ENCODE results near the gene TNS3.

The TNS3 gene

DNA sequence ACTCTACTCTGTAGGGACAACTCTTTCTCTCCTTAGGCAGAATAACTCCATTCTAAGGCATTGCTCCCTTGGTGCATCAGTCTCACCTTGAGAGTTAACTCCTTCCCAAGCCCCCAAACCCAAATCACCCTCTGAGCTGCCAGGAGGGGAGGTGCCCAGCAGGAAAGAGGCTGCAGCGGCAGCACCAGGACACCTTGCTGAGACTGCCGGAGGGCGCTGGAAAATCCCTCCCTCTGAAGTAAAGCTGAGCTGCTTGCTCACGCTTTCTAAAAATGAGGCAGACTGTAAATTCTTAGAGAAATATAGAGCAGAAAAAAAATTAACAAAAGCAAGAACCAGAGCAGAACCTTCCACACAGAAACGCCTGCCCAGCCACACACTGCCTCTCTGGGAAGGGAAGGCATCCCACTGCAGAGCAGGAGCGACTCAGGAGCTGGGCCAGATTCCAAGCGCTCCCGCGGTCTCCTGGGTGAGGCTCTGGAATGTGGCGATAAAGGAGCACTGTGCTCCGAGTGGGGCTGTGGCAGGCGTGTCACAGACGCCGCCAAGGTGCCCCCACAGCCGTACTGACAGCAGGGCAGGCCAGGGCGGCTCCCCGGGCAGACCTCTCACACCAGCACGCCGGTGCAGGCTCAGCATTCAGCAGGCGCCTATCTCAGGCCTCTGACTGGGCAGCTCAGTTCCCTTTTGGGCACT lies 202.1 kb downstream of the TNS3 start:
- no peak for DNase-seq

DNA sequence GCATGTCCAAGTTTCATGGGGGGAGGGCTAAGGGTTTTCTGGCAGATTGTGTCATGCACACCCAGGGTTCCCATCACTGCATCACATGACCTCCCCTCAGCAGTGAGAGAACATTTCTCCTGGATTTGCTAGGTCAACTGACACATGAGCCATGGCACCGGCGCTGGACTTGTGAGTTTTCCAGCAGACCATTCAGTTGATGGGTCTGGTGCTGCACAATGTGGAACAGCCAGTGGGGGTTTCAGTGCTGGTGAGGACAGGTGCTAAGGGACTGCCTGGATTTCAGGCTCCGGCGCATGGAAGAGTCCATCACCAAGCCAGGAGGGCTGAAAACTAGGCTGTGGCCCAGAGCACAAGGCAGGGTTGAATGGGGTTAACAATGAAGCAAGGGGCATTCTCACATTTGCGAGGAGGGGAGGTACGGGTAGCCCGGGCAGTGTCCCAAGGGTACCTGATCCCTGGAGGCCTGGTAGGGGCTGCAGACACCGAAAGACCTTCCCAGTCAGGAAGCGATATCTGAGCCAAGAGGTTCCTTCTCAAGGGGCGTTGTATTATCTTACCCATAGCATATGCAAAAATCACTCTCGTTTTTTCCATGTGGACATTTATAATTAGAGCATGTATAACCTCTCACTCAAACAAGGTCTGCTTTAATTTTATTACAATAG lies 203.0 kb downstream of the TNS3 start:
- DNase-seq = no peak

DNA sequence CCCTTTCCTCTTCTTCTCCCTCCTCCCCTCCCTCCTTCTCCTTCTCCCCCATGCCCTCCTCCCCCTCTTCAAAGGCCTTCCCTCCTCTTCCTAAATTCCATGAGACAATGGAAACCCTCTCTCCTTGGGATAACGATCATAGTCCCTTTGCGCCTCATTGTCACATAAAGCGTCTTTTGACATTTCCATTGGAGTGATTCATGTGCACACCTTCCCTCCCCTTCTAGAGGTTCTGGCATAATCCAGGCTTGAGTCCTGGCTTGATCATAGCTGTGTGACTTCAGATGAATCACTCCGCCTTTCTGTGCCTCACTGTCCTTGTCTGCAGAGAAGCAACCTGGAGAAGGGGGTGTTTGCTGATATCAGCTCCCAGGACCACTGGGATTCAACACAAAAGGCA lies 204.2 kb downstream of the TNS3 start:
- no peak for DNase-seq

DNA sequence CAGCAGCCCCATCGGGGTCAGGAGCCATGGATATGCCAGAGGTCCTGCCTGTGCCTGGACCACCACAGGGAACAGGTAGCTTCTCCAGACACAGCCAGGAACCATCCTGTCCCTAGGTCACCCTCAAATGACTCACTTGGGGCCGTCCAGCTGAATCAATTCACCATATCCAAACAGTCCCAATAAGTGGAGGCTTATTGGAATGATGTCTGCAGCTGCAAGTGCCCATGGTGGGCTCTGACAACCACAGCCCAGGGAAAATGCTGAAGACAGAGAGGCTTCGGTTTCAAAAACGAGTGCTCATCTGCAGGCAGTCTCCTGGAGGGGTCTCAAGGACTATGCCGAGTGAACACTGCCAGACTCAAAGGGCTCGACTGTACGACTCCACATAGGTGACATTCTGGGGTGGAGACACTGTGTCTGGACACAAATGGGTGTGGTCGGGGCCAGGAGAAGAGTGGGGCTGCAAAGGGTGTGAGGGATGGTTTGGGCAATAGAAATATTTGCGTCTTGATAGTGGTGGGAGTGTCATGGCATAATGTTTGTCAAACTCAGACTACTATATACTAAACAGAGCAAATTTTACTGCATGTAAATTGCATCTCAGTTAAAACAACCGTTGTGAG lies 204.8 kb downstream of the TNS3 start:
- no peak for DNase-seq

DNA sequence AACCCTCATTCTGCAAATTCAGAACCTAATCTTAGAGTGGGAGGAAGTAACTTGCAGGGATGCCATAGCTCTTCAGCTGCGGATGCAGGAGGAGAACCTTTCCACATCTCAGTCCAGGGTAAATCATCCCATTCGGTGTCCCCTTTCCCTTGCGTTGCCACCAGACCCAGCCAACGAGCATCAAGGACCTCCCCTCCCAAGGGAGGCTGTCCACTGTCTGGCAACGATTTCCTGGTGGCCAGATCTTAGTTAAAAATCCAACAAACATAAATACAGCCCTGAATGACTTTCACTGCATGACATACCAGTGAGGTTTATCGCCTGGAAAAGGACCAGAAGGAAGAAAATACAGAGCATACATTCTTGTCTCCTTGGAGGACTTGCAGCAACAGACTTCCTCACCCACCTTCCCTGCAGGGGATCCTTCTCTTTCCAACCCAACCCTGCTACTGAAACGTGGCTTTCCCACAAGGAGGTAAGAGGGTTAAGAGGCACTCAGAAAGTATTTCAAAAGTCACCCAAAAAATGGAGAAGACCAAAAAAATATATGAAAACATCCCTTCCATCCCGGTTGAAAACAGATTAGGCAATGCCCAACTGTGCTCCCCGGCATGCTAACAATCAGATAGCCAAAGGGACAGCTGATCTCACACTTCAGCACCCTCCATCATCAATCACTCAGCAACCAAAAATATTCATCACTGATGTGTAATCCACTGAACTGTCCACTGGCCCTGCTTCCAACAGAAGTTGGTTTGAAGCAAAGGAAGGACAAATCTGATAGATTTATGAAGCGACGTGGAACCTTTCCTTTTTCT lies 206.6 kb downstream of the TNS3 start:
- no peak for DNase-seq

DNA sequence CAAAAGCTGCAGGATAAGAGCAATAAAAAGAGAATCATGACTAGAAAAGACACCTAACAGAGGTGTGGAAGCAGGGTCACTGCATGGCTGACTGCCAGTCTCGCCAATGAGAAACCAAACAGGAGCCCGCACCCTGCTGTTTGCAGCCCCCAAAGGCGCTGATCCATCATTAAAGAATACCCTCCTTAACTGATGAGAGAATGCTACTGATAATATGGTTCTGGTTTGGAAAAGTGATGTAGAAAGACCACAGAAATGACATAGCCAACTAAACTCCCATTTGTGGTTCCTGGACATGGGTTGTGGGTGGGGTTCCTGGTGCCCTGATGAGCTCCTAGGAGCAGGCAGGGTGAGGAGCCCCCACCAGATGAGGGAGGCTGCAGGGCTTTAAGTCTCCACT lies 207.4 kb downstream of the TNS3 start:
- no peak for DNase-seq

DNA sequence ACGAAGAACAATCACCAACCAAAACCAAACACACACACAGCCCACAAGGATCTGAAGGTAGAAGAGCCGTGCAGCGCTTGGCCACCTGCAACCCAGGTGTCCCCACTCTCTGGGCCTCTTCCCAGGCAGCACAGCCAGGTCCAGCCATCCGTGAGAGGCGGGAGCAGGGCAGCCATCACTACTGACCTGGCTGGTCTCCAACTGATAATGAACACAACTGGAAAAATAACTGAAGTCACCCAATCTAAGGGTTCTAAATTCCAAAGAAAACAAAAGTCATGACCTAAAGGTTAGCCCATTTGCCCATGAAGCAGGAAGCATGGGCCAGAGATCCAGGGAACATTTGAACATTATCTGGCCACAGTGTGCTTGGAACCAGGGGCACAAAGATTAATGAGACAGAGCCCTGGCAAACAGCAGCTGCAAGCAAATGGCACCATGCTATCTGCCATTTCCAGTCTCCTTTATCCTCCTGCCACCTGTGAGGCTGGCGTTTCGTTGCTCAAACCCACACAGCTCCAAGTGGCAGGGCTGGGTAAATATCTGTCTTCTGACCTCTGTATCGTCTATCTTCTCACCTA lies 207.9 kb downstream of the TNS3 start:
- no peak for DNase-seq

DNA sequence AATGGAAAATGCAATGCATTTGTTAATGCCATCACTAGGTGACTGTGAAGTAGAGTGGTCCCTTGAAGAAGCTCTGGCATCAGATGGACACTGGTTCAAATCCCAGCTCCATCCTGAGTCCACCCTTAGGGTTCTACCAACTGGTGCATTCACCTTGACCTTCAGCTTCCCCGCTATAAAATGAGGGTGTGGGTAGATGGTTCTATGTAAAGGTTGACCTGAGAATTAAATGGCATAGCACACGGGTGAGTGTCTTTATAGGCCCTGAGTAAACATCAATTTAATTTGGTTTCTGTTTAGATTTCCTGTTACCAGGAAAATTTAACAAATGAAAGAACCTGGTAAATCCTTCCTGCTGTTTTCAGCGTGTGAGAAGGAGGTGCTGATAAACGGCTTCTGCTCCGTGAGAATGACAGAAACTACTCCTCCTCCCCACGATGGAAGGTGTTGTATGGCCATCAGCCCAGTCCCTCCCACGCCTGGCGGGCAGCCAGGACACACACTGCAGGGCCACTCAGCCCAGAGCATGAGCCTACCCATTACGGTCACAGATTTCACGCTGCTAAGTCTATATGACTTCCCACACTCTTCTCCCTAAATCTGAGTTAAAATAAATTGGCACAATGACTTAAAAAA lies 210.1 kb downstream of the TNS3 start:
- DNase-seq = no peak

DNA sequence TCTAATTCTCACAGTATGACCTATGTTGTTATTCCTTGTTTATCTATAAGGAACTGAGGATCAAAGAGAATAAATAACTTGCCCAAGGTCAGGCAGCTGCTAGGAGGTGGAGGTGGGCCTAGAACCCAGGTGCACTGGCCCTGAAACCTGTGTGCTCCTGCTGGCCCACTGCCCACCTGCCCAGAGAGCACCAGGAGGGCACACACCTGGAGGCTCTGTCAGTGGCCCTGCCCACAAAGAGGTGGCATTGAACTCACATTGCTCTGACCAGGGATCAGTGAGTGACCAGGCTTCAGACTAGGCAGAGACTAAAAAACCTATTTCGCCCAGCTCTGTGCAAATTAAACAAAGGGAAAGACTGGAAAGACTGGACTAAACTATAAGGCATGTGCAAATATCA lies 210.6 kb downstream of the TNS3 start:
- DNase-seq = no peak

DNA sequence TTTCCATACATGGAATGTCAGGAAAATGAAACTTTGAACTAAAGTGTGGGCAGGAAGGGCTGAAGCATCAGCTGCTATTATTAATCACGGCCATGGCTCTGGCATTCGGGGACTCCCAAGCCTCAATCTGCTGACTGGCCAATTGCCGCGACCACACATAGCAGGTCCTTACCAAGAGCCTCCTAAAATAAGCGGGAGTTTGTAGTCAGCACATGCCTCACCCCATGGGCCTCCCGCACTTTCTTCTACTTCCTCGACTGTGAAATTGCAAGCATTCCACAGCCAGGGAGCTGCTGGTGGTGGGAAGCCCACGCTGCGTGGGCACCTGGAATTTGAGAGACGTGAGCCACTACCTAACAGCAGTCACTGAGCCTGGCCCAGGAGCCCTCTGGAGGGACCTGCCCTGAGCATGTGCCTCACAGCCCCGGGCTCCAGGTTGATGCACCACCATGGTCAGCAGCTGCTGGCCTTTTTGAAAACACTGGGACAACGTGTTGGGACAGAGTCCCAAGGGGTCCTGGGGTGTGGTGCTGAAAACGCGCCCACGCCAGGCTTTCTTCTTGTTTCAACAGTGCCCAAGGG lies 211.4 kb downstream of the TNS3 start:
- no peak for DNase-seq

DNA sequence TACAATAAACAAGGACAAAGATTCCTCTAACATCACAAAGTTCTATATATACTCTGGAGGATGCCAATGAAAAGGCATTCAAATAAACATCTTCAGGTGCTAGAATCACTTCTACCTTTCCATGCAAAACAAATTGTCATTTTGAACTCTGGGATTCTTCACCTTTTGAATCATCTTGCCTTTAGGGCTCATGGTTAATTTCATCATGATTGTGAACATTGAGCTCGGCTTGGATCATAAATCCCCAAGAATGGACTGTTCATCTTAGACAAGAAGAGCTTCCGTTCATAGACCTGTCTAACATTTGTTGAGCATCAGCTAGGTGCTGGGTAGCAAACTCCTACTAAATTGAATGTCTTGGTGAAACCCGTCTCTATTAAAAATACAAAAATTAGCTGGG lies 212.2 kb downstream of the TNS3 start:
- DNase-seq = no peak

DNA sequence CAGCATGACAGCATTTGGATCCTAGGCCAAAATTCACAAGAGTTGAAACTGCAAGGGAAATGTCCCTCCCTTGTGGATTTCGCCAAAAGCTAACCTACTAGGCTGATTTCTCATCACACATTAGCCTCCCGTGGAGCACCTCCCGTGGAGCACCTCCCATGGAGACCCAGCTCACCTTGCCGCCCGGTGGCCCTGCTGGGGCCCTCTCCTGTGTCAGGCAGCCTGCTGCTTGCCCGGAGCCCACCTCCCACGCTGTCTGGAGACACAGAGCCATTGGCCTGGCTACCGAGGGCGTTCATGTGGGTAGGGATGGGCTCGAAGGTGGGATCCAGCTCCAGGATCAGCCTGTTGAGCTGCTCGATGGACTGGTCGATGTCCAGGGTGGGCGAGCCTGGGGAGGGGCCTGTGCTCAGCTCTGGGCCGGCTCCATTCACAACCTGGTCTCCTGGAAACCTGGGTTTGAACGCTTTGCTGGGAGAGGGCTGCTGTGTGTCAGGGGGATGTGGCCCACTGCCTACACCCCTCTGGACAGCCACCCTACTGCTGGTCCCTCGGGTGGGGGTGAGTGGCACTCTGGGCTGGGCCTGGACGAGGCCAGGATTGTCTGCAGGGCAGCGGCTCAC lies 213.6 kb downstream of the TNS3 start:
- DNase-seq = no peak

DNA sequence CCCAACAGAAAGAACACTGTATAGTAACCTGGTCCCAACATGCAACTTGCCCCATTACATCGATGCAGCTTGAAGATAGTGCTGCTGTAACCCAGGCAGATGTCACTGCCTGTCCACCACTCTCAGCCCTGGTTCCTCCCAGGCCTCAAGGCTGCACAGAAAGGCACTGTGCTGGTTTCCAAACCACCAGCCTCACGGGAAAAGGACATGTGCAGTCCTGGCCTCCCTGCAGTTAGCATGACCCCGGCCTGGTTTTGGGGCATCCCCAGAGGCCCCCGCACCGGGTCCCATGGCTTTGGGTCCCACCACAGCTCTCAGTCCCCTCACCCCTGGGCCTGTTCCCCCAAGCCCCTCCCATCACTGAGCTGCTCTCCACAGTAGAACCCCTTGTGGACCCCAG lies 214.5 kb downstream of the TNS3 start:
- DNase-seq = no peak

DNA sequence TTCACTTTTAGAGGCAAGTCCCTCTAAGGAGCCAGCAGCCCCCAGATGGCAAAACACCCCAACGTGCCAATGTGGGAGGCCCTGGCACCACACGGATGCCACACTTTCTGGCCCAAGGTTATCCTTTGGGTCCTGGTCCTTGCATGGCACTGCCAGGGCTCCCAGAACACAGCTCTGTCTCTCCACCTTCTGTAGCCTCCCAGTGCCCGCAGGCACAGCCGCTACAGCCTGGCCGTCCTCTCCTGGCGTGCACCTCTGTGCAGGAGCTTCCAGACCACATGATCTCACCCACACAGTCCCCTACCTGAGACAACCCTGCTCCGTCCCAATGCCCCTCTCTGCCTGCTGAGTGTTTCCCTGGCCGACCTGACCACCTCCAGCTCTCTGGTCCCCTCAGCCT lies 215.0 kb downstream of the TNS3 start:
- no peak for DNase-seq

DNA sequence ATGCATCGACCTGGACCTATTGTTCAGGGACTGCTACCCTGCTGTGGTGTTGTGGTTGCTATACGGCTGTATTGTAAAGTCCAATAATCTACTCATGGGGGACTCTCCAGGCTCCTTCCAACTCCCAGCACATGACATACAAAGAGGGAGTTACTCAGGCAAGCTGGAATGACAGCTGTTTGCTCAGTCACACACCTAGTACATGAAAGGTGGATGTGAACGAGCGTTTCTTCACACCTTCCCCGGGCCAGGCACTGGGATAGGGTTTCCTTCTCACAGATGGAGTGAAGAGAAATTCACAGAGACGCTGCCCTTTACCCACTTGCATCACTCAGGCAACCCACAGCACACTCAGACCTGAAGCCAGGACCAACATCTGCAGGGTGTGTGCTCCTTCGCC lies 215.7 kb downstream of the TNS3 start:
- DNase-seq = no peak

DNA sequence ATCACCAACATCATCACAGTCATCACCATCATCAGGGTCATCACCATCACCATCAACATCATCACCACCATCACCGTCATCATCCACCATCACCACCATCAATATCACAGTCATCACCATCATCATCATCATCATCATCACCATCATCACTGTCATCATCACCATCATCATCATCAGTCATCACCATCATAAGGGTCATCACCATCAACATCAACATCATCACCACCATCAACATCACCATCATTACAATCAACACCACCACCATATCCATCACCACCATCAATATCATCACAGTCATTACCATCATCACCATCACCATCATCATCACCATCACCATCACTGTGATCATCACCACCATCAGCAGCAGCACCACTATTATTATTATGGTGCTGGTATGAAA lies 218.9 kb downstream of the TNS3 start:
- DNase-seq = no peak

DNA sequence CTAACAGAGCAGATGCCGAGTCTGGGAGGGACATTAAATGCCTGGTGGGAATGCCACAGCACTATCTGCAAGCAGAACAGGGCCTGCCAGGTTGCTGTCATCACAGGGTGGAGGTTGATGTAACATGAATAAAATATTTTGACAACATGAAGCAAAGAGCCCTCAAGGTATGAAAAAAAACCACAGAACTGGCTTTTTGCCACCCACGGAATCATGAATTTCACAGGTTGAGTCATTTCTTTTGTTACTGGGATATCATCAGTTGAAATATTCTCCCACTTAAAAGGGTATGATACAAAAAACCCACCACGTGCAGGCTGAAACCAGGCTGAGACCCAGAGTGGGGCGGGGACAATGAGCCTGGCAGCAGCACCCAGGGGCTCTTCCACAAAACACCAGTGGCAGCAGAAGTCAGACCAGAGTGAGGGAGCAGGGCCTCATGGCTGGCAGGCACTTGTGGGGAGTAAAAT lies 220.1 kb downstream of the TNS3 start:
- no peak for DNase-seq

DNA sequence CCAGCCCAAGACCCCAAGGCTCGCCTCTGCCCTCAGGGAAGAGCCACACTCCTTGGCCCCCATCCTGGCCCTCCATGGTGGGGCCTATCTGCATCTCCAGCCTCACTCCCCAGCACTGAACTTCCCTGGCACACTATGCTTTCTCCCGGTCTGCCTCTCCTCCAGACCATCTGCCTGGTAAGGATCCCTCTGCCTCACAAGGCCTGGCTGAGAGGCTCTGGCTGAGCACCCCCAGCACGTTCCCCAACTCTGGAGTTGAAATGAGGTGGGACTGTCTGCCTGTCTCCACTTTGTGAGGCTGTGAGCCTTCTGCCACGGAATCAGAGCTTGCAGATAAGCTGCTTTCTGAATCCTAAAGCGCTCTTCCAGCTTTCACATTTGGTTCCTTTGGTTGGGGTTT lies 220.7 kb downstream of the TNS3 start:
- no peak for DNase-seq

DNA sequence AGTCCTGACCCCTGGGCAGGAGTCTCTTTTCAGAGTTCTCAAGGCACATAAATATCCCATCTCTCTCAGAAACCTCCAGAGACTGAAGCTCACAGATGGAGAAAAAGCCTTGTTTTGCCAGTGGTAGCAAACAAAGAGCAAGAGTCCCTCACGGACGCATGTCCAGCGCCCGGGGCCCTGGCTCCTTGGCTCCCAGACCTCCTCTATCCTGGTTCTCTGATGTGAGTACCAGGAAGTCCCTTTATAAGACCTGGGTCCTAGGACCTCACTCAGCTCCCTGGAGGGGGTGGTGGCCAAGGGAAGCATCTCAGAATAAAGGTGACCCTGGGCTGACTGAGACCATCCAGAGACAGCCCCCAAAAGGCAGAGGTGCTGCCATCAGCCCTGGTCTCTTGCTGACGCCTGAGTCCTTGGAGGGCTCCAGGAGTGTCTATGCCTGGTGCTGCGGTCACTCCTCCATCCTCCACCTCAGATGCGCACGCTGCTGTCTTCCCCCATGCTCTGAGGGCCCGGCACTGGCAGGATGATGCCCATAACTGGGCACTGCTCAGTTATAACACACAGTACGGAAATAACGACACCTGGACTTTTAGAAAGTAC lies 221.5 kb downstream of the TNS3 start:
- DNase-seq = no peak

DNA sequence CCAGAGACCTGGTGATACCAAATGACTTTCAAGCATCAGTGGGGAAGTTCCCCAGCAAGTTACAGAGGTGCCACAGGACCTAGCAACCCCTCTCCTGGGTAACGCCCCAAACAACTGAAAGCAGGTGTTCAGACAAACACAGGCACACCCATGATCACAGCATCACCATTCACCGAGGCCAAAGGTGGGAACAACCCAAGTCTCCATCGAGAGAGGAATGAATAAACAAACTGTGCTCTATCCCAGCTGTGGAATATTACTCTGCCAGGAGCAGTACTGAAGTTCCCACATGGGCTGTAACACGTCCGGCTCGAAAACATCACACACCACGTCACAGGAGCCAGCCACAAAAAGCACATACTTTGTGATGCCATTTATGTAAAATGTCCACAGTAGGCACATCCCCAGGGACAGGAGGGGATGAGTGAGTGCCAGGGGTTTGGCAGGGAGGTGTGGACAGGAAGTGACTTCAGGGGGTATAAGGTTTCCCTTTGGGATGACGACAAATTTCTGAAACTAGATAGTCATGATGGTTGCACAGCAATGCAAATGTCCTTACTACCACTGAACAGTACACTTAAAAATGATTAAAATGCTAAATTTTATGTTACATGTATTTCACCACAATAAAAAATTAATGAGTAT lies 222.8 kb downstream of the TNS3 start:
- no peak for DNase-seq

DNA sequence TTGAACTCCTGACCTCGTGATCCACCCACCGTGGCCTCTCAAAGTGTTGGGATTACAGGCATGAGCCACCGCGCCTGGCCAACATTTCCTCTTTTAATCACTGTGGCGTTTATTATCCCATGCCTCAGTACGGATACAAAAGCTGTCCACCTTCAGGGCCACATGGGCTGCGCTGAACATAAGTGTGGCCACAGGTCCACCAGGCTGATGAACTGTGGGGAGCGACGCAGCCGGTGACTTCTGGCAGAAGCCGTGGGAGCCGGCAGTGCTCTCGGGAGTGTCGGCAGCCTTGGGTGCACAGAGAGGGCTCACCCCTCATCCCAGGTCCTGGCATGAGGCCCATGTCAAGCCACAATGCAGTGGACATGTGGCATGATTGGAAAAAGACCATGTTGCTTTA lies 223.6 kb downstream of the TNS3 start:
- no peak for DNase-seq

All from inflammatory macrophage treated with lipopolysaccharide for 1 hour (primary cell).